ENCODE data around the gene GAB4.

GRCh38 chr22:16966251-16966650 lies 41.8 kb downstream of the GAB4 start:
- TF ChIP-seq FOXP2 (optimal IDR thresholded peaks at IDR 0.05; ENCODE audit: control extremely low read depth, extremely low read length, insufficient read depth), result no peak
- no peak for TF ChIP-seq EZH2 (IDR thresholded peaks at IDR 0.05)

Measured in SK-N-MC (cell line).